OCI-LY3 (cell line): ENCODE data around the gene FHOD3.

Experiments used
- CTCF ChIP-seq: fragments of 200-600, 300-600 bp; sonication (generic); IDR thresholded peaks from 2 replicates; pipeline ENCODE4 v1.5.1; 2014; ENCODE audit warnings: antibody characterized with exemption, low read length, low read depth
- EZH2phosphoT487 ChIP-seq: fragments of 200-600 bp; shearing (Covaris generic); IDR thresholded peaks from 2 replicates; pipeline ENCODE4 v1.6.1; 2018; ENCODE audit warnings: antibody characterized with exemption, mixed run types, low read depth

DNA sequence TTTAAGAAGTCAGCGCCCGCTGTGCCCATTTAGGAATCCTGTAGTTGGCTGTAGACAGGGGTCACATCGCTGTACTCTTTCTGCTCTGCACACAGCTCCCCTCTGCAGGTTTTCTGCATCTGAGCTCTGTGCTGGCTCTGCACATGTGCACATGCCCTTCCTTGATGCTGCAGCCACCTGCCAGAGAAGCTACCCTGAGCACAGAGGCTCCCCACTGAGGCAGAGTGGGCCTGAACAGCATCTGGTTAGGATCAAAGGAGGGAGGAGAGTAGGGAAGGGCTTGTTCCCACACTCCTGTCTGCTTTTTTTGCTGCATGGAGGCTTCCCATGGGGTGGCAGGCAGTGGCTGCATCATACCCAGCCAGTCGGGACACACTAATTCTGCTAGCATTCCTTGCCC lies 238.9 kb downstream of the FHOD3 start:
- no peak for TF ChIP-seq CTCF
- no peak for TF ChIP-seq EZH2phosphoT487
